Measurements from ENCODE around the gene XAB2. TPM values are rescaled to one million over a fixed set of nuclear protein-coding genes. Genes with fewer than 3 reads are reported as not detected.

XAB2 gene
- total and polyA plus RNA-seq, 4 donors, result 34.1 to 48.3 (median 39.3) TPM

DNA sequence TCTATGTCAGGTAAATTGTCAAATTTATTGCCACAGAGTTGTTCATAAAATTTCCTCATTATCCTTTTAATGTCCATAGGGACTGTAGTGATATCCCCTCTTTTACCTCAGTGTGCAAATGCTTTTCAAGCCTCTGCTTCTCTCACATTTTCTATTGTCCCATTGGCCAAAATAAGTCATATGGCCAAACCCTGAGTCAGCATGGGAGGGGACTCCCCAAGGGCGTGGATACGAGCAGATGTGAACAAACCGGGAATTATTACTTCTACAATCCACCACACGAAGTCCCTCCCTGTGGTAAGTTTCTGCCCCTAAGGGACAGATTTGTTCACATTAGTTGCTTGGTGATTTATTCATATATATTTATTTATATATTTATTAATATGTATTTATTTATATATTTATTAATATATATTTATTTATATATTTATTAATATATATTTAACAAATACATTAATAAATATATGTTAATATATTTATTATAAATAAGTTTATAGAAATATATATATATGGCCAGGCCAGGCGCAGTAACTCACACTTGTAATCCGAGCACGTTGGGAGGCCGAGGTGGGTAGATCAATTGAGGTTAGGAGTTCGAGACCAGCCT lies 53.8 kb downstream of the XAB2 start:
- no peak overlapping the region for H3K9ac ChIP-seq (ENCODE audit: insufficient read depth in 1 of 2, low read length in 2 of 2)
- no peak for TF ChIP-seq CTCF (IDR thresholded peaks at IDR 0.05; ENCODE audit: control extremely low read depth, extremely low read depth)
- H3K4me1 ChIP-seq (ENCODE audit: control insufficient read depth in 5 of 5, insufficient read depth in 5 of 5, low read length in 5 of 5), result no peaks in the 10 kb centered on the region
- ATAC-seq (ENCODE audit: insufficient read depth, low FRiP score) (no peak), DNase-seq (no peak)
- no peaks in the 10 kb centered on the region for H3K27me3 ChIP-seq (ENCODE audit: control insufficient read depth in 3 of 3, insufficient read depth in 3 of 3, low read length in 2 of 3)
- H3K9me3 ChIP-seq (ENCODE audit: control insufficient read depth in 4 of 4, insufficient read depth in 3 of 4, low read length in 3 of 4), result no peaks in the 10 kb centered on the region
- WGBS, 2 donors, result 72% methylated on average over 9 of the region's 9 CpGs
- H3K4me3 ChIP-seq, result no peak overlapping the region
- H3K27ac ChIP-seq (ENCODE audit: low read depth in 1 of 2, low read length in 1 of 2), result no peak overlapping the region
- H3K36me3 ChIP-seq (ENCODE audit: control insufficient read depth in 4 of 4, insufficient read depth in 4 of 4, low read length in 4 of 4), result no peaks in the 10 kb centered on the region

- no peak overlapping the region for H3K4me3 ChIP-seq
- ATAC-seq (ENCODE audit: insufficient read depth, low FRiP score) (no peak), DNase-seq (no peak)
- H3K36me3 ChIP-seq (ENCODE audit: control insufficient read depth in 4 of 4, insufficient read depth in 4 of 4, low read length in 4 of 4), result no peaks in the 10 kb centered on the region
- H3K27me3 ChIP-seq (ENCODE audit: control insufficient read depth in 3 of 3, insufficient read depth in 3 of 3, low read length in 2 of 3), result no peaks in the 10 kb centered on the region
- no peak overlapping the region for H3K9ac ChIP-seq (ENCODE audit: insufficient read depth in 1 of 2, low read length in 2 of 2)
- WGBS, 2 donors, result 85 to 86% methylated on average over 5 of the region's 5 CpGs
- no peak overlapping the region for H3K27ac ChIP-seq (ENCODE audit: low read depth in 1 of 2, low read length in 1 of 2)
- H3K9me3 ChIP-seq (ENCODE audit: control insufficient read depth in 4 of 4, insufficient read depth in 3 of 4, low read length in 3 of 4), result no peaks in the 10 kb centered on the region
- H3K4me1 ChIP-seq (ENCODE audit: control insufficient read depth in 5 of 5, insufficient read depth in 5 of 5, low read length in 5 of 5), result no peaks in the 10 kb centered on the region
- no peak for TF ChIP-seq CTCF (IDR thresholded peaks at IDR 0.05; ENCODE audit: control extremely low read depth, extremely low read depth)
Observed at GRCh38 chr19:7570761-7571160, 58.6 kb downstream of the XAB2 start.

Small RNAs within 50 kb of the gene (small RNA-seq; reads per million reads assigned to genes)
- not detected for gene MIR6792 (ENCODE audit: low replicate concordance)

Other genes starting within 250 kb of the XAB2 start
- gene PEX11G, start 140.5 kb downstream of the XAB2 start, total RNA-seq, result 10 to 100 TPM in 1 of 2 donors, 1 to 10 TPM in 1; 4.1 to 10.3 TPM
- 10 to 100 TPM in 1 of 2 donors, 1 to 10 TPM in 1; 4.7 to 11.1 TPM for gene PEX11G, start 140.5 kb downstream of the XAB2 start, polyA plus RNA-seq
- 10 to 100 TPM; 25.2 to 44.1 TPM for gene ZNF358, start 113.4 kb downstream of the XAB2 start, total RNA-seq
- gene ZNF358, start 113.4 kb downstream of the XAB2 start, polyA plus RNA-seq, result 10 to 100 TPM; 24.2 to 71.8 TPM
- gene MCOLN1, start 106.9 kb downstream of the XAB2 start, total RNA-seq, result 10 to 100 TPM; 11.6 to 65.3 TPM
- 10 to 100 TPM; 54.4 to 68.1 TPM for gene MCOLN1, start 106.9 kb downstream of the XAB2 start, polyA plus RNA-seq
- 100 to 1,000 TPM in 1 of 2 donors, 10 to 100 TPM in 1; 41.8 to 267 TPM for gene PNPLA6, start 93.8 kb downstream of the XAB2 start, total RNA-seq
- 100 to 1,000 TPM in 1 of 2 donors, 10 to 100 TPM in 1; 89.9 to 154 TPM for gene PNPLA6, start 93.8 kb downstream of the XAB2 start, polyA plus RNA-seq
- 10 to 100 TPM; 18.3 to 30.4 TPM for gene CAMSAP3, start 33.7 kb downstream of the XAB2 start, total RNA-seq
- gene CAMSAP3, start 33.7 kb downstream of the XAB2 start, polyA plus RNA-seq, result 10 to 100 TPM in 1 of 2 donors, 1 to 10 TPM in 1; 9.2 to 20.0 TPM
- gene PET100, start 248 bp upstream of the XAB2 start, total RNA-seq, result 100 to 1,000 TPM in 1 of 2 donors, 10 to 100 TPM in 1; 26.9 to 116 TPM
- gene PET100, start 248 bp upstream of the XAB2 start, polyA plus RNA-seq, result 100 to 1,000 TPM in 1 of 2 donors, 10 to 100 TPM in 1; 60.5 to 383 TPM
- gene PCP2, start 4.2 kb upstream of the XAB2 start, total RNA-seq, result 1 to 10 TPM in 1 of 2 donors, under 1 TPM in 1; 0.60 to 2.1 TPM
- gene PCP2, start 4.2 kb upstream of the XAB2 start, polyA plus RNA-seq, result 1 to 10 TPM; 1.8 to 4.4 TPM
- 100 to 1,000 TPM in 1 of 2 donors, 10 to 100 TPM in 1; 80.3 to 248 TPM for gene STXBP2, start 7.6 kb upstream of the XAB2 start, total RNA-seq
- 100 to 1,000 TPM; 142 to 455 TPM for gene STXBP2, start 7.6 kb upstream of the XAB2 start, polyA plus RNA-seq
- gene RETN, start 39.5 kb upstream of the XAB2 start, total RNA-seq, result 10 to 100 TPM in 1 of 2 donors, 1 to 10 TPM in 1; 2.9 to 42.6 TPM
- gene RETN, start 39.5 kb upstream of the XAB2 start, polyA plus RNA-seq, result 1,000 to 10,000 TPM in 1 of 2 donors, 10 to 100 TPM in 1; 73.9 to 1,168 TPM
- gene MCEMP1, start 47.5 kb upstream of the XAB2 start, total RNA-seq, result 10 to 100 TPM in 1 of 2 donors, 1 to 10 TPM in 1; 2.5 to 68.4 TPM
- gene MCEMP1, start 47.5 kb upstream of the XAB2 start, polyA plus RNA-seq, result 100 to 1,000 TPM in 1 of 2 donors, 10 to 100 TPM in 1; 31.9 to 298 TPM
- gene TRAPPC5, start 51.3 kb upstream of the XAB2 start, total RNA-seq, result 100 to 1,000 TPM in 1 of 2 donors, 10 to 100 TPM in 1; 29.8 to 108 TPM
- 100 to 1,000 TPM; 142 to 224 TPM for gene TRAPPC5, start 51.3 kb upstream of the XAB2 start, polyA plus RNA-seq
- gene FCER2, start 72.6 kb upstream of the XAB2 start, total RNA-seq, result under 1 TPM; 0.37 to 0.43 TPM
- gene FCER2, start 72.6 kb upstream of the XAB2 start, polyA plus RNA-seq, result 1 to 10 TPM in 1 of 2 donors, under 1 TPM in 1; 0.47 to 1.2 TPM
- under 1 TPM in 1 of 2 donors, not detected in 1; 0.43 TPM for gene CLEC4G, start 102.6 kb upstream of the XAB2 start, total RNA-seq
- under 1 TPM; 0.31 to 0.96 TPM for gene CLEC4G, start 102.6 kb upstream of the XAB2 start, polyA plus RNA-seq
- 1 to 10 TPM; 2.0 to 3.3 TPM for gene CD209, start 118.0 kb upstream of the XAB2 start, total RNA-seq
- gene CD209, start 118.0 kb upstream of the XAB2 start, polyA plus RNA-seq, result 1 to 10 TPM in 1 of 2 donors, under 1 TPM in 1; 0.57 to 1.6 TPM
- 1 to 10 TPM in 1 of 2 donors, under 1 TPM in 1; 0.34 to 1.2 TPM for gene CLEC4M, start 133.7 kb upstream of the XAB2 start, total RNA-seq
- gene CLEC4M, start 133.7 kb upstream of the XAB2 start, polyA plus RNA-seq, result 1 to 10 TPM in 1 of 2 donors, under 1 TPM in 1; 0.26 to 2.5 TPM
- 10 to 100 TPM; 10.7 to 18.6 TPM for gene EVI5L, start 200.7 kb upstream of the XAB2 start, total RNA-seq
- gene EVI5L, start 200.7 kb upstream of the XAB2 start, polyA plus RNA-seq, result 10 to 100 TPM; 12.3 to 12.9 TPM
- 1 to 10 TPM; 1.3 to 3.4 TPM for gene PRR36, start 244.8 kb upstream of the XAB2 start, total RNA-seq
- under 1 TPM; 0.30 to 0.89 TPM for gene PRR36, start 244.8 kb upstream of the XAB2 start, polyA plus RNA-seq

Data from lung (tissue), 13 donors.